Measurements from ENCODE around the gene STXBP1. TPM values are rescaled to one million over a fixed set of nuclear protein-coding genes. Genes with fewer than 3 reads are reported as not detected.

STXBP1 gene
- total RNA-seq, 1 donor from 2014 or later = 12.0 TPM

- no peak overlapping the region for H3K4me2 ChIP-seq
- no peaks in the 10 kb centered on the region for H3K36me3 Mint-ChIP-seq
- H4K20me1 ChIP-seq (ENCODE audit: low read depth) = no peaks in the 10 kb centered on the region
- H3F3A ChIP-seq (ENCODE audit: low read depth) = peaks cover 16% of the 10 kb centered on the region
- TF ChIP-seq EZH2phosphoT487 (IDR thresholded peaks at IDR 0.05) = no peak
- TF ChIP-seq EZH2 (IDR thresholded peaks at IDR 0.05) = no peak
- TF ChIP-seq CTCF (IDR thresholded peaks at IDR 0.05) = no peak
- H3K4me3 Mint-ChIP-seq = no peak overlapping the region
- H3K4me1 ChIP-seq = peaks cover 7% of the 10 kb centered on the region
- H3K27ac Mint-ChIP-seq = no peak overlapping the region
- H3K9me3 Mint-ChIP-seq = no peaks in the 10 kb centered on the region
- no peaks in the 10 kb centered on the region for H3K9me3 ChIP-seq (ENCODE audit: low read depth)
- DNase-seq (ENCODE audit: low spot score) = no peak
- no peak overlapping the region for H3K9ac ChIP-seq
- peaks cover 5% of the 10 kb centered on the region for H3K27me3 Mint-ChIP-seq (ENCODE audit: insufficient read depth, low read depth)
- no peaks in the 10 kb centered on the region for H3K27me3 ChIP-seq
- H3K27ac ChIP-seq = no peak overlapping the region
- H3K4me1 Mint-ChIP-seq = peaks cover 11% of the 10 kb centered on the region
- H3K79me2 ChIP-seq (ENCODE audit: low read depth) = no peaks in the 10 kb centered on the region
- H3K36me3 ChIP-seq = no peaks in the 10 kb centered on the region
- H3K4me3 ChIP-seq = no peak overlapping the region
- no peak overlapping the region for H2AFZ ChIP-seq (replicated peaks)
Observed at GRCh38 chr9:127700594-127701255, 88.6 kb downstream of the STXBP1 start.

GRCh38 chr9:127703289-127703946, 91.3 kb downstream of the STXBP1 start:
- Mint-ChIP-seq H3K27me3 (ENCODE audit: insufficient read depth, low read depth) (peaks cover 5% of the 10 kb centered on the region), H3K4me3 (no peak overlapping the region), H3K27ac (no peak overlapping the region), H3K9me3 (no peaks in the 10 kb centered on the region), H3K4me1 (peaks cover 24% of the 10 kb centered on the region), H3K36me3 (no peaks in the 10 kb centered on the region)
- Histone ChIP-seq H3K4me2 (no peak overlapping the region), H3K27ac (no peak overlapping the region), H3K27me3 (no peaks in the 10 kb centered on the region), H2AFZ (replicated peaks) (no peak overlapping the region), H3K4me1 (peaks cover 13% of the 10 kb centered on the region), H4K20me1 (ENCODE audit: low read depth) (no peaks in the 10 kb centered on the region), H3F3A (ENCODE audit: low read depth) (peaks cover 8% of the 10 kb centered on the region), H3K9me3 (ENCODE audit: low read depth) (no peaks in the 10 kb centered on the region), H3K36me3 (no peaks in the 10 kb centered on the region), H3K79me2 (ENCODE audit: low read depth) (no peaks in the 10 kb centered on the region), H3K9ac (no peak overlapping the region), H3K4me3 (no peak overlapping the region)
- DNase-seq (ENCODE audit: low spot score) = no peak
- TF ChIP-seq CTCF (IDR thresholded peaks at IDR 0.05) (no peak), EZH2 (IDR thresholded peaks at IDR 0.05) (no peak), EZH2phosphoT487 (IDR thresholded peaks at IDR 0.05) (no peak)

DNA sequence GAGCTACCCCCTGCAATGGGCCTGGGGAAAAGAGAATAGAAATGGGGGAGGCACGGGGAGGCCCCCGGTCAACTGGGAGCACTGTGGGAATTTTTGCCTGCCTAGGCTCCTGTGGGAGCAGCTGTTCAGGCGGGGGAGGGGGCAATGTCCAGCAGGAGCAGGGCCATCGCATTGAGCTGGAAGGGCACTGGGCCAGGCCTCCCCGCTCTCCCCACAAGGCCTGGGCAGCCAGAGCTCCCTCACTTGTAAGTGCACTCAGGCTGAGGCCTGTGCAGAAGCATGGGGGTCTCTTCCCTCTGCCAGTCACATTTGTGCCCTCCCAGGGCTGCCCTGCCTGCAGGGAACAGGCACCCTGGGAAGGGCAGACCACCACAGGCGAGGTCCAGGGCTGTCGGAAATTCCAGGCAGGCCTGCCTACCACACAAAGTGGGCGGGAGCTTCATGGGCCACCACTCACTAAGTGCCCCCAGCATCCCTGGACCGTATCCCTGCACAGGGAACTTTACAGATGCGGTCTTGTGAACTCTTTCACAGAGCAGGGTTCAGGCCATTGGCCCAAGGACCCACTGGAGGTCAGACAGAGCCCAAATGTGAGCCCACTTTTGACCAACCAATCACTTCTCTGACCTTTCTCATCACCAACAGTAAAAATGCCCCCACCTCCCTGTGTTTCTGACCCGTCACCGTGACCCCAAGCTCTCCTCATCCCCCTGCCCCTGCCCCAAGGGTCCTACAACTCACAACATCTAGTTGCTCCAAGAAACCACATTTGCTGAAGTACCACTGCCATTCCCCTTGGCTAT, 93.7 kb downstream of the STXBP1 start:
- no peak overlapping the region for H3K4me3 ChIP-seq
- Mint-ChIP-seq H3K27ac (peak overlapping the region; percentile 52), H3K4me1 (peaks cover 24% of the 10 kb centered on the region), H3K9me3 (peaks cover 3% of the 10 kb centered on the region), H3K27me3 (ENCODE audit: insufficient read depth, low read depth) (no peaks in the 10 kb centered on the region), H3K36me3 (no peaks in the 10 kb centered on the region), H3K4me3 (no peak overlapping the region)
- no peak for TF ChIP-seq CTCF (IDR thresholded peaks at IDR 0.05)
- TF ChIP-seq EZH2phosphoT487 (IDR thresholded peaks at IDR 0.05) = no peak
- TF ChIP-seq EZH2 (IDR thresholded peaks at IDR 0.05) = no peak
- peak overlapping the region; percentile 18 for H3K4me2 ChIP-seq
- no peaks in the 10 kb centered on the region for H4K20me1 ChIP-seq (ENCODE audit: low read depth)
- no peak for DNase-seq (ENCODE audit: low spot score)
- no peak overlapping the region for H3K9ac ChIP-seq
- H3K36me3 ChIP-seq = no peaks in the 10 kb centered on the region
- H3K9me3 ChIP-seq (ENCODE audit: low read depth) = no peaks in the 10 kb centered on the region
- H2AFZ ChIP-seq (replicated peaks) = peak overlapping the region; percentile 76
- H3K4me1 ChIP-seq = peaks cover 13% of the 10 kb centered on the region
- no peaks in the 10 kb centered on the region for H3K79me2 ChIP-seq (ENCODE audit: low read depth)
- no peaks in the 10 kb centered on the region for H3K27me3 ChIP-seq
- H3K27ac ChIP-seq = no peak overlapping the region
- H3F3A ChIP-seq (ENCODE audit: low read depth) = no peaks in the 10 kb centered on the region

All from neural progenitor cell (in vitro differentiated cells).